Measurements from ENCODE around the gene SORCS2.

DNA sequence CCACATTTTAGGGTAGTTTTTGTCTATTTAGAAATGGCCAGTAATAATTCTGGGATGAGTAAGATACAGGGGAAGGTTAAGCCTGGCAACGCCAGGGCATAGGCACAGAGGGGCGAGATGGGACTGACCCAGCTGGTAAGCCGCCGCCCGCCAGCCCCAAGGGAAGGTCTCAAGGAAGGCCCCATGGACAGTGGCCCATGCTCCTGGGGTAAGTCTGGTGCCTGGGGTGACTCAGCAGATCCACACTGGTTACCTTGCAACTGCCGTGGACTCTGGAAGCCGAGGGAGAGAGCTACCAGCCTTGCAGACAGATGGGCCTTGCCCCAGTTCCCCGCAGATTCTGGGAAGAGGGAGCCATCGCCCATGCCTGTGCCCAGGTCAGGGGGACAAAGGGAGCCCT lies 567.9 kb downstream of the SORCS2 start:
- TF ChIP-seq POLR2A (IDR thresholded peaks at IDR 0.05; ENCODE audit: extremely low read depth, insufficient read length) (no peak), MYC (IDR thresholded peaks at IDR 0.05; ENCODE audit: low read depth, low read length) (no peak)
- TF ChIP-seq, protein P1, sequence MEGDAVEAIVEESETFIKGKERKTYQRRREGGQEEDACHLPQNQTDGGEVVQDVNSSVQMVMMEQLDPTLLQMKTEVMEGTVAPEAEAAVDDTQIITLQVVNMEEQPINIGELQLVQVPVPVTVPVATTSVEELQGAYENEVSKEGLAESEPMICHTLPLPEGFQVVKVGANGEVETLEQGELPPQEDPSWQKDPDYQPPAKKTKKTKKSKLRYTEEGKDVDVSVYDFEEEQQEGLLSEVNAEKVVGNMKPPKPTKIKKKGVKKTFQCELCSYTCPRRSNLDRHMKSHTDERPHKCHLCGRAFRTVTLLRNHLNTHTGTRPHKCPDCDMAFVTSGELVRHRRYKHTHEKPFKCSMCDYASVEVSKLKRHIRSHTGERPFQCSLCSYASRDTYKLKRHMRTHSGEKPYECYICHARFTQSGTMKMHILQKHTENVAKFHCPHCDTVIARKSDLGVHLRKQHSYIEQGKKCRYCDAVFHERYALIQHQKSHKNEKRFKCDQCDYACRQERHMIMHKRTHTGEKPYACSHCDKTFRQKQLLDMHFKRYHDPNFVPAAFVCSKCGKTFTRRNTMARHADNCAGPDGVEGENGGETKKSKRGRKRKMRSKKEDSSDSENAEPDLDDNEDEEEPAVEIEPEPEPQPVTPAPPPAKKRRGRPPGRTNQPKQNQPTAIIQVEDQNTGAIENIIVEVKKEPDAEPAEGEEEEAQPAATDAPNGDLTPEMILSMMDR (IDR thresholded peaks at IDR 0.05; ENCODE audit: low read depth, low read length), result no peak
- TF ChIP-seq, protein P2, sequence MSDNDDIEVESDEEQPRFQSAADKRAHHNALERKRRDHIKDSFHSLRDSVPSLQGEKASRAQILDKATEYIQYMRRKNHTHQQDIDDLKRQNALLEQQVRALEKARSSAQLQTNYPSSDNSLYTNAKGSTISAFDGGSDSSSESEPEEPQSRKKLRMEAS (IDR thresholded peaks at IDR 0.05; ENCODE audit: low read depth, low read length), result no peak
